SK-MEL-5 (cell line): ENCODE measurements around the gene CLEC20A. TPM values are rescaled to one million over a fixed set of nuclear protein-coding genes. Genes with fewer than 3 reads are reported as not detected.

ENCODE experiments used
- DNase-seq: peaks from one replicate; pipeline ENCODE4 v3.0.0-alpha.2; 2016; ENCODE audit warnings: low read depth, low spot score
- in situ Hi-C: cut with HindIII; loops from 2 replicates; pipeline ENCODE4 v1.10.0; 2016; ENCODE audit warnings: low sequenced_read_pairs, high pct_unique_total_duplicates, low pct_unique_long_range_greater_than_20kb
- total RNA-seq: library from RNA; depleted of rRNA; stranded (reverse); fragments of >200 nt; shearing (Covaris generic); gene quantifications from 2 replicates; pipeline ENCODE4 v1.2.3, GENCODE V29; 2014

CLEC20A gene
- total RNA-seq, 1 experiment from 2014 or later: not detected

GRCh38 chr1:178531887-178532286, 35.1 kb upstream of the CLEC20A start:
- in situ Hi-C loops: no loop called here
- DNase-seq: no peak

- DNase-seq: no peak
Observed at GRCh38 chr1:178530502-178530901, 33.7 kb upstream of the CLEC20A start.

GRCh38 chr1:178530037-178530402, 33.3 kb upstream of the CLEC20A start:
- in situ Hi-C loops: no loop called here
- no peak for DNase-seq

More at GRCh38 chr1:178530502-178530901, 33.7 kb upstream of the CLEC20A start:
- in situ Hi-C loops: no loop called here

- in situ Hi-C loops: loop anchor here (10.0 kb wide), 1 partner anchor 475 kb away; no protein-coding TSS in a partner anchor
- DNase-seq: no peak
Observed at GRCh38 chr1:178529364-178530036, 32.7 kb upstream of the CLEC20A start.

GRCh38 chr1:178528953-178529335, 32.2 kb upstream of the CLEC20A start:
- DNase-seq: no peak
- in situ Hi-C loops: loop anchor here (10.0 kb wide), 1 partner anchor 476 kb away; no protein-coding TSS in a partner anchor

GRCh38 chr1:178528228-178528952, 31.6 kb upstream of the CLEC20A start:
- in situ Hi-C loops: loop anchor here (10.0 kb wide), 1 partner anchor 476 kb away; no protein-coding TSS in a partner anchor
- DNase-seq: no peak

- in situ Hi-C loops: loop anchor here (10.0 kb wide), 1 partner anchor 478 kb away; no protein-coding TSS in a partner anchor
- no peak for DNase-seq
Observed at GRCh38 chr1:178527117-178527516, 30.4 kb upstream of the CLEC20A start.

GRCh38 chr1:178521241-178521640, 24.5 kb upstream of the CLEC20A start:
- no peak for DNase-seq
- in situ Hi-C loops: loop anchor here (10.0 kb wide), 1 partner anchor 484 kb away; no protein-coding TSS in a partner anchor

GRCh38 chr1:178520803-178521202, 24.0 kb upstream of the CLEC20A start:
- in situ Hi-C loops: loop anchor here (10.0 kb wide), 1 partner anchor 484 kb away; no protein-coding TSS in a partner anchor
- DNase-seq: no peak

- in situ Hi-C loops: no loop called here
- no peak for DNase-seq
Observed at GRCh38 chr1:178518894-178519293, 22.1 kb upstream of the CLEC20A start.

GRCh38 chr1:178516110-178516509, 19.3 kb upstream of the CLEC20A start:
- in situ Hi-C loops: no loop called here

GRCh38 chr1:178513278-178513983, 16.7 kb upstream of the CLEC20A start:
- in situ Hi-C loops: no loop called here
- peak; percentile 4 for DNase-seq

More at GRCh38 chr1:178516110-178516509, 19.3 kb upstream of the CLEC20A start:
- no peak for DNase-seq

GRCh38 chr1:178512566-178513277, 16.0 kb upstream of the CLEC20A start, which contains the start of gene TEX35:
TSS of gene TEX35 (plus strand) at chr1:178513109. CDS start at chr1:178513189, 80 bp downstream.
- no peak for DNase-seq
- in situ Hi-C loops: no loop called here

GRCh38 chr1:178510155-178510554, 13.4 kb upstream of the CLEC20A start:
- in situ Hi-C loops: no loop called here
- no peak for DNase-seq

GRCh38 chr1:178509414-178510007, 12.7 kb upstream of the CLEC20A start:
- in situ Hi-C loops: no loop called here
- DNase-seq: no peak

- no peak for DNase-seq
- in situ Hi-C loops: no loop called here
Observed at GRCh38 chr1:178506669-178507068, 9.9 kb upstream of the CLEC20A start.

GRCh38 chr1:178506177-178506576, 9.4 kb upstream of the CLEC20A start:
- in situ Hi-C loops: no loop called here

More at GRCh38 chr1:178506177-178506576, 9.4 kb upstream of the CLEC20A start:
- no peak for DNase-seq
